B cell (primary cell): Measurements from ENCODE around the gene BPIFB6. TPM values are rescaled to one million over a fixed set of nuclear protein-coding genes. Genes with fewer than 3 reads are reported as not detected.

Experiments used
- ATAC-seq: fragments of 200-7000 bp; cut with Tn5 transposase; one replicate; pipeline ENCODE4 v1.10.0; 2021; ENCODE audit warnings: low read depth, mild to moderate bottlenecking, moderate number of reproducible peaks, moderate library complexity
- CTCF ChIA-PET: fragments of 350-600 bp; sonication (Branson Sonifier 250); formaldehyde crosslinking; loops from one replicate; lab custom pipeline; 2021; ENCODE audit warnings: antibody characterized with exemption, inconsistent platforms; lab: Charles Lee
- POLR2A ChIA-PET: fragments of 350-600 bp; sonication (Branson Sonifier 250); formaldehyde crosslinking; loops from one replicate; lab custom pipeline; 2021; ENCODE audit warnings: antibody characterized with exemption; lab: Charles Lee
- DNase-seq: peaks from one replicate; pipeline ENCODE4 v3.0.0; 2013
- H2AFZ ChIP-seq: 2 replicates; pipeline ENCODE4 v1.6.1; 2012; ENCODE audit warnings: mild to moderate bottlenecking, low read depth, low read length; ENCODE audit not compliant: insufficient read depth, poor library complexity, severe bottlenecking
- H3K27ac ChIP-seq, 2 donors: 1 replicate in 1 of 2; 2 replicates in 1 of 2; pipeline ENCODE4 v1.5.1; 2012 to 2013; ENCODE audit warnings: low read length in 2 of 2, mild to moderate bottlenecking in 2 of 2, moderate library complexity in 1 of 2
- H3K27me3 ChIP-seq, 4 experiments: fragments of 200-600 bp in 1 of 4; sonication (generic) in 1 of 4; replicated peaks in 1 of 4; 1 replicate in 2 of 4; 2 replicates in 2 of 4; pipeline versions ENCODE4 v1.6.1 to v1.7.0; 2013 to 2016; ENCODE audit warnings: low read length in 3 of 4, mild to moderate bottlenecking in 2 of 4, mixed read lengths in 1 of 4, moderate library complexity in 1 of 4; ENCODE audit not compliant: insufficient read depth in 4 of 4, control insufficient read depth in 3 of 4; ENCODE audit errors: control extremely low read depth in 1 of 4
- H3K36me3 ChIP-seq, 2 experiments: replicated peaks in 1 of 2; 1 replicate in 1 of 2; 2 replicates in 1 of 2; pipeline versions ENCODE4 v1.6.1 to v1.7.1; 2013; ENCODE audit warnings: low read length in 1 of 2; ENCODE audit not compliant: insufficient read depth in 2 of 2, control insufficient read depth in 1 of 2; ENCODE audit errors: control extremely low read depth in 1 of 2, extremely low read depth in 1 of 2
- H3K4me1 ChIP-seq, 2 donors: fragments of 200-600 bp in 1 of 2; sonication (generic) in 1 of 2; 1 replicate in 1 of 2; 2 replicates in 1 of 2; pipeline versions ENCODE4 v1.5.1 to v1.6.1; 2013 to 2017; ENCODE audit warnings: low read length in 2 of 2; ENCODE audit not compliant: control insufficient read depth in 2 of 2, insufficient read depth in 2 of 2
- H3K4me2 ChIP-seq: replicated peaks from 2 replicates; pipeline ENCODE3; 2012; ENCODE audit warnings: mild to moderate bottlenecking, low read depth, low read length; ENCODE audit not compliant: poor library complexity, severe bottlenecking
- H3K4me3 ChIP-seq, 5 experiments: fragments of 200-600 bp in 1 of 5; sonication (generic) in 1 of 5; 1 replicate in 3 of 5; 2 replicates in 2 of 5; pipeline versions ENCODE4 v1.5.1 to v1.7.0; 2011 to 2016; ENCODE audit warnings: low read length in 4 of 5, mild to moderate bottlenecking in 4 of 5, low read depth in 2 of 5, control low read depth in 1 of 5, moderate library complexity in 1 of 5; ENCODE audit not compliant: insufficient read depth in 1 of 5; ENCODE audit errors: control extremely low read depth in 1 of 5, extremely low read depth in 1 of 5
- H3K79me2 ChIP-seq: fragments of 200-600 bp; sonication (generic); one replicate; pipeline ENCODE4 v1.6.0; 2016; ENCODE audit warnings: low read length; ENCODE audit not compliant: control insufficient read depth, insufficient read depth
- H3K9ac ChIP-seq: fragments of 200-600 bp; sonication (generic); 2 replicates; pipeline ENCODE4 v1.6.1; 2017; ENCODE audit warnings: mild to moderate bottlenecking, low read length, moderate library complexity
- H3K9me3 ChIP-seq, 3 donors: one replicate each; pipeline versions ENCODE4 v1.6.1 to v1.7.1; 2013; ENCODE audit warnings: low read length in 2 of 3; ENCODE audit not compliant: control insufficient read depth in 2 of 3, insufficient read depth in 1 of 3; ENCODE audit errors: control extremely low read depth in 1 of 3
- H4K20me1 ChIP-seq: 2 replicates; pipeline ENCODE4 v1.6.0; 2012; ENCODE audit warnings: mild to moderate bottlenecking, low read length; ENCODE audit not compliant: insufficient read depth, control insufficient read depth, poor library complexity, severe bottlenecking
- H3K27ac Mint-ChIP-seq: one replicate; pipeline ENCODE4 v1.8.0; 2021; ENCODE audit warnings: mixed read lengths
- H3K27me3 Mint-ChIP-seq: one replicate; pipeline ENCODE4 v1.8.0; 2021; ENCODE audit warnings: mixed read lengths
- H3K4me1 Mint-ChIP-seq: one replicate; pipeline ENCODE4 v1.8.0; 2021; ENCODE audit warnings: mixed read lengths
- H3K4me3 Mint-ChIP-seq: one replicate; pipeline ENCODE4 v1.8.0; 2021; ENCODE audit warnings: mixed read lengths
- H3K9me3 Mint-ChIP-seq: one replicate; pipeline ENCODE4 v1.8.0; 2022; ENCODE audit warnings: mixed read lengths; ENCODE audit not compliant: insufficient read depth
- EZH2 ChIP-seq: IDR thresholded peaks from 2 replicates; pipeline ENCODE4 v1.6.1; 2012; ENCODE audit warnings: borderline replicate concordance, low read depth, mild to moderate bottlenecking, moderate library complexity, low read length; ENCODE audit not compliant: insufficient read depth, poor library complexity, severe bottlenecking
- WGBS: methylation state at CpG from one replicate; pipeline ENCODE4 v1.1.5; 2013; ENCODE audit warnings: missing lambda C conversion rate; ENCODE audit not compliant: insufficient coverage; 5-methylcytosine and 5-hydroxymethylcytosine counted together
- intact Hi-C: fragments of 100-400 bp; cut with micrococcal nuclease; formaldehyde crosslinking; loops from one replicate; pipeline ENCODE4 v1.10.0; 2022
- polyA plus RNA-seq: library from polyadenylated mRNA; depleted of rRNA; stranded (reverse); fragments of >200 nt; gene quantifications from 2 replicates; pipeline ENCODE4 v1.2.3, GENCODE V29; 2012
- total RNA-seq, 2 donors: library from RNA; stranded (reverse); fragments of 120-200 nt in 1 of 2; gene quantifications; 1 replicate in 1 of 2; 2 replicates in 1 of 2; pipeline versions ENCODE4 v1.2.3 to v1.2.4, GENCODE V29; 2013 to 2022
- TF ChIP-seq, protein P1 (sequence below): fragments of 200-600 bp; IDR thresholded peaks from one replicate; pipeline ENCODE4 v1.8.0; 2022; ENCODE audit warnings: antibody characterized with exemption, mild to moderate bottlenecking

The BPIFB6 gene
- total and polyA plus RNA-seq, 2 donors (not counting 1 experiment from before 2014, with no cell fraction given), result not detected

DNA sequence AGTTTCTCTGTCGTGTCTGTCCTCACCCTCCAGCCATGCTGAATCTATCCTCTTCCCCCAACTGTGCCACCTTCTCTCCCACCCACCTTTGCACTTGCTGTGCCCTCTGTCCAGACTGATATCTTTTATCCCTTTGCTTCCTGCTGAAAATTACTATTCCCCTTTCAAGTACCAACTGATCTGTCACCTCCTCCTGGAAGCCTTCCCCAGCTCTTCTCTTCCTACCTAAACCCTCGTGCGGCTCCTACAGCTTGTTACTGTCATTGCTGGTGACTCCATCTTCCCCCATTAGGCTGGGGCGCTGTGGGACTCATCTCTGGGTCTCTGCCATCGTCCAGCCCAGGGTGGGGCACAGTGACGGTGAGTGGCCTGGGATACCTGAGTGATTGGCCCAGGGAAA, 1.1 kb downstream of the BPIFB6 start:
- peaks cover 9% of the 10 kb centered on the region for H3K27me3 Mint-ChIP-seq
- H3K27ac Mint-ChIP-seq, result no peak overlapping the region
- no peak overlapping the region for H3K27ac ChIP-seq
- no peaks in the 10 kb centered on the region for H3K4me1 Mint-ChIP-seq
- H3K79me2 ChIP-seq, result no peaks in the 10 kb centered on the region
- H4K20me1 ChIP-seq, result no peaks in the 10 kb centered on the region
- DNase-seq (no peak), ATAC-seq (no peak)
- intact Hi-C loops, result no loop called here
- H3K36me3 ChIP-seq, result no peaks in the 10 kb centered on the region
- no peak overlapping the region for H2AFZ ChIP-seq
- H3K4me3 Mint-ChIP-seq, result no peak overlapping the region
- WGBS, result 93% methylated on average over 4 of the region's 6 CpGs
- TF ChIP-seq EZH2, result no peak
- TF ChIP-seq, protein P1, sequence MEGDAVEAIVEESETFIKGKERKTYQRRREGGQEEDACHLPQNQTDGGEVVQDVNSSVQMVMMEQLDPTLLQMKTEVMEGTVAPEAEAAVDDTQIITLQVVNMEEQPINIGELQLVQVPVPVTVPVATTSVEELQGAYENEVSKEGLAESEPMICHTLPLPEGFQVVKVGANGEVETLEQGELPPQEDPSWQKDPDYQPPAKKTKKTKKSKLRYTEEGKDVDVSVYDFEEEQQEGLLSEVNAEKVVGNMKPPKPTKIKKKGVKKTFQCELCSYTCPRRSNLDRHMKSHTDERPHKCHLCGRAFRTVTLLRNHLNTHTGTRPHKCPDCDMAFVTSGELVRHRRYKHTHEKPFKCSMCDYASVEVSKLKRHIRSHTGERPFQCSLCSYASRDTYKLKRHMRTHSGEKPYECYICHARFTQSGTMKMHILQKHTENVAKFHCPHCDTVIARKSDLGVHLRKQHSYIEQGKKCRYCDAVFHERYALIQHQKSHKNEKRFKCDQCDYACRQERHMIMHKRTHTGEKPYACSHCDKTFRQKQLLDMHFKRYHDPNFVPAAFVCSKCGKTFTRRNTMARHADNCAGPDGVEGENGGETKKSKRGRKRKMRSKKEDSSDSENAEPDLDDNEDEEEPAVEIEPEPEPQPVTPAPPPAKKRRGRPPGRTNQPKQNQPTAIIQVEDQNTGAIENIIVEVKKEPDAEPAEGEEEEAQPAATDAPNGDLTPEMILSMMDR, result no peak
- H3K4me1 ChIP-seq, result no peaks in the 10 kb centered on the region
- CTCF ChIA-PET, result no interaction called here
- H3K4me2 ChIP-seq, result no peak overlapping the region
- peaks cover 0 to 8% (median 4%) of the 10 kb centered on the region in 3 donors for H3K9me3 ChIP-seq
- peaks cover 0 to 7% (median 0%) of the 10 kb centered on the region in 4 experiments for H3K27me3 ChIP-seq
- H3K4me3 ChIP-seq, result no peak overlapping the region
- no peak overlapping the region for H3K9ac ChIP-seq
- POLR2A ChIA-PET, result no interaction called here
- peaks cover 4% of the 10 kb centered on the region for H3K9me3 Mint-ChIP-seq

DNA sequence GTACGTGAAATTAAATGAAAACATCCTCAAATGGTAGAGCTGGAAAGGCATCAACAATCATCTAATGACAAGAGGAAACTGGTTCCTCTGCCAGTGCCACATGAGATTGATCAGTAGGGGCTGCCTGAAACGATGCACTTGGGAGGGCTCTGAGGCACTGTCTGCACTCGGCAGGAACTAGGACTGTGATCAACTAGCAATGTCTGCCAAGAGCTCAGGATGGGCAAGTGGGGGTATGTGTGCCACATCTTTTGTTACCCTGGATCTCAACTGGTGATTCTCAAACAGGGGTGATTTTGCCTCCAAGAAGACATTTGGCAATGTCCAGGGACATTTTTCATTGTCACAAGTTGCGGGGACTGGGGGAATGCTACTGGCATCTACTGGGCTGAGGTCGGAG, 1.9 kb downstream of the BPIFB6 start:
- intact Hi-C loops, result no loop called here
- CTCF ChIA-PET, result no interaction called here
- WGBS, result 73% methylated on average over 3 of the region's 5 CpGs

More for the DNA sequence above, 1.9 kb downstream of the BPIFB6 start:
- POLR2A ChIA-PET, result no interaction called here
- H3K4me1 Mint-ChIP-seq, result no peaks in the 10 kb centered on the region
- Histone ChIP-seq H3K79me2 (no peaks in the 10 kb centered on the region), H4K20me1 (no peaks in the 10 kb centered on the region), H3K27me3 (peaks cover 0 to 7% (median 0%) of the 10 kb centered on the region in 4 experiments), H3K4me2 (no peak overlapping the region), H3K36me3 (no peaks in the 10 kb centered on the region), H3K4me3 (no peak overlapping the region), H3K4me1 (no peaks in the 10 kb centered on the region), H3K27ac (no peak overlapping the region), H2AFZ (no peak overlapping the region), H3K9ac (no peak overlapping the region), H3K9me3 (peaks cover 0 to 8% (median 4%) of the 10 kb centered on the region in 3 donors)
- DNase-seq, result no peak
- no peak for TF ChIP-seq EZH2
- TF ChIP-seq, protein P1, result no peak
- H3K27me3 Mint-ChIP-seq, result peaks cover 16% of the 10 kb centered on the region
- H3K27ac Mint-ChIP-seq, result no peak overlapping the region
- no peak overlapping the region for H3K4me3 Mint-ChIP-seq
- ATAC-seq, result no peak
- peaks cover 4% of the 10 kb centered on the region for H3K9me3 Mint-ChIP-seq
